ENCODE data around the gene RAD51B.

The RAD51B gene

GRCh38 chr14:68065322-68065721, 245.7 kb downstream of the RAD51B start:
- TF ChIP-seq CTCF (IDR thresholded peaks at IDR 0.05; ENCODE audit: low read depth, low read length, missing control alignments): no peak
- in situ Hi-C loops (cut with HindIII; ENCODE audit: low pct_ligation_motif_present, low sequenced_read_pairs): no loop called here
- Histone ChIP-seq H3K27ac (no peak overlapping the region), H3K36me3 (replicated peaks) (no peaks in the 10 kb centered on the region), H3K27me3 (replicated peaks) (no peaks in the 10 kb centered on the region), H3K4me3 (ENCODE audit: low read depth, low read length) (no peak overlapping the region)
- DNase-seq: no peak

- H3K36me3 ChIP-seq (replicated peaks): no peaks in the 10 kb centered on the region
- H3K27ac ChIP-seq: no peak overlapping the region
- TF ChIP-seq CTCF (IDR thresholded peaks at IDR 0.05; ENCODE audit: low read depth, low read length, missing control alignments): no peak
- H3K4me3 ChIP-seq (ENCODE audit: low read depth, low read length): no peak overlapping the region
- DNase-seq: no peak
- in situ Hi-C loops (cut with HindIII; ENCODE audit: low pct_ligation_motif_present, low sequenced_read_pairs): no loop called here
- H3K27me3 ChIP-seq (replicated peaks): no peaks in the 10 kb centered on the region
Observed at GRCh38 chr14:68074765-68075381, 255.3 kb downstream of the RAD51B start.

- Histone ChIP-seq H3K27ac (no peak overlapping the region), H3K36me3 (replicated peaks) (no peaks in the 10 kb centered on the region), H3K27me3 (replicated peaks) (no peaks in the 10 kb centered on the region), H3K4me3 (ENCODE audit: low read depth, low read length) (no peak overlapping the region)
- no peak for TF ChIP-seq CTCF (IDR thresholded peaks at IDR 0.05; ENCODE audit: low read depth, low read length, missing control alignments)
- in situ Hi-C loops (cut with HindIII; ENCODE audit: low pct_ligation_motif_present, low sequenced_read_pairs): no loop called here
- DNase-seq: no peak
Observed at GRCh38 chr14:68075382-68076029, 255.9 kb downstream of the RAD51B start.

- no peaks in the 10 kb centered on the region for H3K27me3 ChIP-seq (replicated peaks)
- no peak for DNase-seq
- H3K36me3 ChIP-seq (replicated peaks): no peaks in the 10 kb centered on the region
- in situ Hi-C loops (cut with HindIII; ENCODE audit: low pct_ligation_motif_present, low sequenced_read_pairs): no loop called here
- no peak for TF ChIP-seq CTCF (IDR thresholded peaks at IDR 0.05; ENCODE audit: low read depth, low read length, missing control alignments)
- H3K4me3 ChIP-seq (ENCODE audit: low read depth, low read length): no peak overlapping the region
- H3K27ac ChIP-seq: no peak overlapping the region
Observed at GRCh38 chr14:68076451-68076850, 256.9 kb downstream of the RAD51B start.

- Histone ChIP-seq H3K36me3 (replicated peaks) (no peaks in the 10 kb centered on the region), H3K27me3 (replicated peaks) (no peaks in the 10 kb centered on the region), H3K4me3 (ENCODE audit: low read depth, low read length) (no peak overlapping the region), H3K27ac (no peak overlapping the region)
- no peak for TF ChIP-seq CTCF (IDR thresholded peaks at IDR 0.05; ENCODE audit: low read depth, low read length, missing control alignments)
- in situ Hi-C loops (cut with HindIII; ENCODE audit: low pct_ligation_motif_present, low sequenced_read_pairs): no loop called here
- DNase-seq: no peak
Observed at GRCh38 chr14:68079941-68080697, 260.5 kb downstream of the RAD51B start.
